H54 (cell line): ENCODE measurements around the gene NYNRIN.

ENCODE experiments used
- DNase-seq: peaks from one replicate; pipeline ENCODE4 v3.0.0; 2011; ENCODE audit warnings: low spot score, mixed read lengths; ENCODE audit not compliant: insufficient read length
- FAIRE-seq: peaks from 3 replicates; lab custom pipeline; 2011; peaks lifted over from hg19 to GRCh38; lab: Jason Lieb, UNC
- POLR2A ChIP-seq: IDR thresholded peaks from 2 replicates; pipeline ENCODE4 v1.6.1; 2011; ENCODE audit warnings: low read depth, mild to moderate bottlenecking, low read length

Gene NYNRIN

GRCh38 chr14:24407608-24408325 is 9.0 kb downstream of the NYNRIN start:
- no peak for FAIRE-seq
- DNase-seq = no peak
- no peak for TF ChIP-seq POLR2A

DNA sequence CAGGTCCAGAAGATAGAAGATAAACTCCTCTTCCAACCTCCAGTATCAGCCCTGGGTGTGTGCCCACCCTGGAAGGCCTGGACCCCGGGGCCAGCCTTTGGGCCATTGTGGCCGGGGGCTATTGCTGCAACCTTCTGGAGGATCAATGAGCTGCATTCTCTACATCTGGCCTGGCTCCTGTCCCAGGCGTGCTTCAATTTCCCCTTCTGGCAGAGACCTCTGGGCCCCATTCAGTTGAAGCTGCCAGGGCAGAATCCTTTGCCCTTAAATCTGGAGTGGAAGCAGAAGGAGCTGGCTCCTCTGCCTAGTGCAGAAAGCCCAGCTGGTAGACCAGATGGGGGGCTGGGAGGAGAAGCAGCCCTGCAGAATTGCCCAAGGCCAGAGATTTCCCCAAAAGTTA is 10.0 kb downstream of the NYNRIN start:
- no peak for TF ChIP-seq POLR2A
- DNase-seq = no peak
- no peak for FAIRE-seq

- FAIRE-seq (no peak), DNase-seq (no peak)
- no peak for TF ChIP-seq POLR2A
Observed at GRCh38 chr14:24409192-24409591, 10.4 kb downstream of the NYNRIN start.

DNA sequence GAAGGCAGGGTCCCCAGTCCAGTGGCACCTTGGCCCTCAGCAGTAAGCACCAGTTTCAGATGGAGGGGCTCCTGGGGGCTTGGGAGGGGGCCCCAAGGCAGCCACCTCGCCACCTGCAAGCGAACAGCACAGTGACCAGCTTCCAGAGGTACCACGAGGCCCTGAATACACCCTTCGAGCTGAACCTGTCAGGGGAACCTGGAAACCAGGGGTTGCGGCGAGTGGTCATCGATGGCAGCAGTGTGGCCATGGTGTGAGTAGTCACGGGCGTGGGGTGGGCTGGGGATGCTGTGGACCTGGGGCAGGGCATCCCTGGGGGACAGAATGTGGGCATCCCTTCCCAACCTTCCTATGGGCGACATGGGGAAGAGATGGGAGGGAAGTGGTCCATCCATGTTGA is 11.2 kb downstream of the NYNRIN start:
- FAIRE-seq = no peak
- no peak for TF ChIP-seq POLR2A
- DNase-seq = no peak

DNA sequence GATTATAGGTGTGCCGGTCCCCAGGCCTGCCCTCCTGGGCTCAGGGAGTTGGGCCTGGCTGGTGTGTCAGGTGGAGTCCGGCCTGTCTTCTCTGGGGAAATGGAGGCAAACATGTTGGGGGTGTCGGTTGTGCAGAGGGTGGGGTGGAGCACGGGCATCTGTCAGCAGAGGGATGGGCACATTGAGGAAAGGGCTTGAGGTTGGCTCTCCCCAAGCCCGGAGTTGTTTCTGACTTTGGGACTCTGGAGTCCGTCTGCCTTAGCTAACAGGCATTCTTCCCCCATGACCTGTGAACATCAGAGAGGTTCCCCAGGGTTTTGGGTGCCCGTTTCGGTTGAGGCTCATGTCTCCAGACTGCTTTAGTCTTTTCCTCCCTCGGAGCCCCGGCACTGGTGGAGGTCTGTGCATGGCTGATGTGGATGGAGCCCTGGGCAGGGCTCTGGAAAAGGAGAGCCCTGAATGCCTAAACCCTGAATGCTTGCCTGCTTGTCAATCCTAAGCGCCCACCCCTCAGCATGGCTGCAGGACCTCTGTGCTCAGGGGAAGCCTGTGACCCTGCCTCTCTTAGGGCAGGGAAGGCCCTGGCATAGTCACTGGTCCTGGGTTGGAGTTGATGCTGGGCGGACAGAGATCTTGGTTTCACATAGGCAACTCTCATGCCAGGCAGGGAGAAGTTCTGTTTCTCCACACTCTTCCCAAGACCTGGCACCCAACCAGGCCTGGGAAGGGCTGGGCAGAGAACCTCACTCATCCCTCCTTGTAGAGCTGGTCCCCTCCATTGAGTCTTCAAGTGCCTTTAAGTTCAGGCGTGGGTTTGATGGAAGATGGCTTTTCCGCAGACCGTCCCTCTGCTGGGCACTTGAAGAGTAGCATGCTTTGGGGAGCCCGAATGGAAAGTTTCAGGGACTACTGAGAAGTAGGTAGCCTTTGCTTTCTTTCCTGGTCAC is 12.9 kb downstream of the NYNRIN start:
- TF ChIP-seq POLR2A = no peak
- FAIRE-seq (no peak), DNase-seq (peak; percentile 29)

DNA sequence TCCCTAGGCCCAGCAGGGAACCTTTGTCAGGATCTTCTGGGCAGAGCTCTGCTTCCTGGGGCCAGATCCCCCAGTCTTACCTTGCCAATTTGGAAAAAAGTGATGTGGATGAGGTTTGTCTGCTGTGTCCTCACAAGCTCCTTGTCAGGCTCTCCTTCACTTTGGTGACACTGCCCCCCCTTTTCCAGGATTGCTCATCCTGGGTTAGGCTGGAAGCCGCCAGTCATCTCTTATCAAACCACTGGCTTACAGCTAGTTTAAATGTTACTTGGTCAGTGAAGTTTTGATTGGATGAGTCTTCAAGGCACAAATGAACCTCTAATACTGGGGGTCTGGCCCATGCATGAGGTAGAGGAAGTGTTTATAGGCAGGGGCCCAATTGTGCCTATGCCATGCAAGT is 15.3 kb downstream of the NYNRIN start:
- no peak for FAIRE-seq
- TF ChIP-seq POLR2A = no peak

GRCh38 chr14:24414732-24415420 is 16.1 kb downstream of the NYNRIN start:
- FAIRE-seq (no peak), DNase-seq (no peak)
- TF ChIP-seq POLR2A = no peak

More for the DNA sequence above, 15.3 kb downstream of the NYNRIN start:
- DNase-seq = no peak

- TF ChIP-seq POLR2A = no peak
- no peak for FAIRE-seq
- no peak for DNase-seq
Observed at GRCh38 chr14:24415421-24416253, 16.8 kb downstream of the NYNRIN start.

DNA sequence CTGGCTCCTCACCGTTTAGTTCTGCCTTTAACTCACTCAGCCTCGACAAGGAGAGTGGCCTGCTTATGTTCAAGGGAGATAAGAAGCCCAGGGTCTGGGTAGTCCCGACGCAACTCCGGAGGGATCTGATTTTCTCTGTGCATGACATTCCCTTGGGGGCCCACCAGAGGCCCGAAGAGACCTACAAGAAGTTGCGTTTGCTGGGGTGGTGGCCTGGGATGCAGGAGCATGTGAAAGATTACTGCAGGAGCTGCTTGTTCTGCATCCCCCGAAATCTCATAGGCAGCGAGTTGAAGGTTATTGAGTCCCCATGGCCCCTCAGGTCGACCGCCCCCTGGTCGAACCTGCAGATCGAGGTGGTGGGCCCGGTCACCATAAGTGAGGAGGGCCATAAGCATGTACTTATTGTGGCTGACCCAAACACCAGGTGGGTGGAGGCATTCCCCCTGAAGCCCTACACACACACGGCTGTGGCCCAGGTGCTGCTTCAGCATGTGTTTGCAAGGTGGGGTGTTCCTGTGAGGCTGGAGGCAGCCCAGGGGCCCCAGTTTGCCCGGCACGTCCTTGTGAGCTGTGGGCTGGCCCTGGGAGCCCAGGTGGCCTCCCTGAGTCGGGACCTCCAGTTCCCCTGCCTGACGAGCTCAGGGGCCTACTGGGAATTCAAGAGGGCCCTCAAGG is 17.6 kb downstream of the NYNRIN start:
- no peak for TF ChIP-seq POLR2A
- DNase-seq (no peak), FAIRE-seq (no peak)

GRCh38 chr14:24416932-24417619 is 18.3 kb downstream of the NYNRIN start:
- DNase-seq = no peak
- no peak for FAIRE-seq

DNA sequence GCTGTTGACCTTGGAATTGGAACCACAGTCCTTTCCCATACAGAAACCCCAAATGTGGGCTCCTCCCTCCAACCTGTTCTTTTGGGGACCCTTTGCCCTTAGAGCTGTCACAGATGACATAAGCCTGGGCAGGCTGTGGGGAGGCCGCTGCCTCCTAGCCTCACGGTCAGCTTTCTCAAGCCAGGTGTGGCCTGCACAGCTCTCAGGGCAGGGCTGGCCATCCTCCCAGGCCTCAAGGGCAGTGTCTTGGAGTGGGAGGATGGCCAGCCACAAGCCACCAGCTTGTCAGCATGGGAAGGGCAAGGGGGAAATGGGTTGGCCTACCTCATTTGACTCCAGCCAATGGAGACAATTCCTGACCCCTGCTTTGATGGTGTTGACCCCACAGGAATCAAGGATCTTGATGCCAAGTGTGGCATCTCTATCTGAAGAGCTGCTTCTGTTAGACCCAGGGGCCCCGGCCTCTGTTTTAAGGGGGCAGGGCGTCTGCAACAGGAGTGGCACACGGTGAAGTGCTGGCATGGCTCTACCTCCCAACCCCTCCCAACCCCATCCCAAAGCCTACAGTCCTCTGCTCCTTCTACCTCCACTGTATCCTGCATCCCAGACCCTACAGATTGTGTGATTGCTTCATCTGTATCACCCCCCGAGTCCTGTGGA is 19.2 kb downstream of the NYNRIN start:
- no peak for FAIRE-seq
- DNase-seq = no peak
- TF ChIP-seq POLR2A = no peak

More at GRCh38 chr14:24416932-24417619, 18.3 kb downstream of the NYNRIN start:
- no peak for TF ChIP-seq POLR2A
